GM23338 (cell line): ENCODE results near the gene GRN. TPM values are rescaled to one million over a fixed set of nuclear protein-coding genes. Genes with fewer than 3 reads are reported as not detected.

Source experiments
- ATAC-seq: fragments of 200-7000 bp; cut with Tn5 transposase; 3 replicates; pipeline ENCODE4 v1.9.1; 2020
- DNase-seq: peaks from one replicate; pipeline ENCODE4 v3.0.0-alpha.2; 2015; ENCODE audit warnings: low spot score
- H2AFZ ChIP-seq: fragments of 200-600 bp; sonication (generic); 2 replicates; pipeline ENCODE4 v1.8.0; 2016; ENCODE audit warnings: antibody characterized with exemption, mild to moderate bottlenecking, moderate library complexity
- H3F3A ChIP-seq: fragments of 200-600 bp; sonication (generic); replicated peaks from 2 replicates; pipeline ENCODE4 v1.8.0; 2017; ENCODE audit warnings: antibody characterized with exemption, mixed run types, low read depth
- H3K27ac ChIP-seq: fragments of 200-600 bp; sonication (generic); 2 replicates; pipeline ENCODE4 v1.6.1; 2016; ENCODE audit warnings: low read depth
- H3K27me3 ChIP-seq: fragments of 200-600 bp; sonication (generic); 2 replicates; pipeline ENCODE4 v1.8.0; 2016; ENCODE audit warnings: mild to moderate bottlenecking, mixed run types, moderate library complexity; ENCODE audit not compliant: insufficient read depth
- H3K36me3 ChIP-seq: fragments of 200-600 bp; sonication (generic); 2 replicates; pipeline ENCODE4 v1.8.0; 2016; ENCODE audit warnings: mild to moderate bottlenecking; ENCODE audit not compliant: insufficient read depth
- H3K4me1 ChIP-seq: fragments of 200-600 bp; sonication (generic); 2 replicates; pipeline ENCODE4 v1.8.0; 2016; ENCODE audit warnings: mild to moderate bottlenecking, moderate library complexity; ENCODE audit not compliant: insufficient read depth
- H3K4me2 ChIP-seq: fragments of 200-600 bp; sonication (generic); 2 replicates; pipeline ENCODE4 v1.7.1; 2017; ENCODE audit warnings: mixed run types
- H3K4me3 ChIP-seq: fragments of 200-600 bp; sonication (generic); 2 replicates; pipeline ENCODE4 v1.6.1; 2016; ENCODE audit warnings: mixed run types
- H3K79me2 ChIP-seq: fragments of 200-600 bp; sonication (generic); replicated peaks from 2 replicates; pipeline ENCODE4 v1.8.0; 2017; ENCODE audit warnings: mild to moderate bottlenecking; ENCODE audit not compliant: insufficient read depth
- H3K9me2 ChIP-seq: fragments of 200-600 bp; sonication (generic); 2 replicates; pipeline ENCODE4 v1.8.0; 2017; ENCODE audit not compliant: insufficient read depth
- H4K20me1 ChIP-seq: fragments of 200-600 bp; sonication (generic); replicated peaks from 2 replicates; pipeline ENCODE4 v1.8.0; 2017; ENCODE audit warnings: mild to moderate bottlenecking; ENCODE audit not compliant: insufficient read depth
- H3K27ac Mint-ChIP-seq: 2 replicates; pipeline ENCODE4 v1.8.0; 2020; ENCODE audit warnings: inconsistent platforms, mild to moderate bottlenecking, moderate library complexity, mixed read lengths
- H3K27me3 Mint-ChIP-seq: 3 replicates; pipeline ENCODE4 v1.8.0; 2022; ENCODE audit warnings: low read depth, mild to moderate bottlenecking, moderate library complexity, mixed read lengths, inconsistent platforms; ENCODE audit not compliant: insufficient read depth, poor library complexity
- H3K36me3 Mint-ChIP-seq: 3 replicates; pipeline ENCODE4 v1.8.0; 2021; ENCODE audit warnings: low read depth, mild to moderate bottlenecking, inconsistent platforms, moderate library complexity, mixed read lengths
- H3K4me1 Mint-ChIP-seq: 3 replicates; pipeline ENCODE4 v1.8.0; 2020; ENCODE audit warnings: mild to moderate bottlenecking, inconsistent platforms, mixed read lengths
- H3K4me3 Mint-ChIP-seq: 3 replicates; pipeline ENCODE4 v1.8.0; 2021; ENCODE audit warnings: moderate library complexity, mild to moderate bottlenecking, inconsistent platforms, mixed read lengths
- H3K9me3 Mint-ChIP-seq: 3 replicates; pipeline ENCODE4 v1.8.0; 2020; ENCODE audit warnings: moderate library complexity, mild to moderate bottlenecking, inconsistent platforms, mixed read lengths
- CREB1 ChIP-seq: fragments of 250-450 bp; sonication (Bioruptor Pico); IDR thresholded peaks from 2 replicates; pipeline ENCODE4 v1.5.0; 2020; ENCODE audit warnings: low read depth, mild to moderate bottlenecking, moderate library complexity
- ETS1 ChIP-seq: IDR thresholded peaks from 2 replicates; pipeline ENCODE4 v1.6.1; 2016; ENCODE audit warnings: antibody characterized with exemption
- EZH2 ChIP-seq: fragments of 200-600 bp; sonication (generic); IDR thresholded peaks from one replicate; pipeline ENCODE4 v1.8.0; 2017; ENCODE audit warnings: antibody characterized with exemption, mild to moderate bottlenecking, low read depth; ENCODE audit not compliant: unreplicated experiment
- NANOG ChIP-seq: IDR thresholded peaks from 2 replicates; pipeline ENCODE4 v1.6.1; 2016; ENCODE audit warnings: antibody characterized with exemption, borderline replicate concordance
- STAT1 ChIP-seq: IDR thresholded peaks from one replicate; pipeline ENCODE4 v1.6.1; 2016; ENCODE audit warnings: antibody characterized with exemption; ENCODE audit not compliant: unreplicated experiment
- ZNF114 ChIP-seq: fragments of 250-450 bp; sonication (Bioruptor Pico); IDR thresholded peaks from 2 replicates; pipeline ENCODE4 v1.5.0; 2020; ENCODE audit warnings: mild to moderate bottlenecking, moderate library complexity
- ZNF462 ChIP-seq: fragments of 250-450 bp; sonication (Bioruptor Pico); IDR thresholded peaks from 2 replicates; pipeline ENCODE4 v1.5.0; 2020; ENCODE audit warnings: mild to moderate bottlenecking, moderate library complexity
- polyA plus RNA-seq: library from polyadenylated mRNA; unstranded; fragments of >200 nt; fragmentation: Nextera tagmentation; extraction: Ambion mirVana; gene quantifications from 2 replicates; pipeline ENCODE4 v1.2.1, GENCODE V29; 2016
- total RNA-seq: library from RNA; depleted of rRNA; stranded (reverse); fragments of >200 nt; shearing (Covaris generic); gene quantifications from 2 replicates; pipeline ENCODE4 v1.2.3, GENCODE V29; 2014

The GRN gene
- total and polyA plus RNA-seq, 2 experiments from 2014 or later, result 101 to 216 TPM

GRCh38 chr17:44359006-44359405, 13.9 kb downstream of the GRN start (continued):
- no peak for TF ChIP-seq ZNF462 (CRISPR knock-in tag)
- TF ChIP-seq CREB1 (CRISPR knock-in tag), result no peak

- ATAC-seq (no peak), DNase-seq (no peak)
- peaks cover 4% of the 10 kb centered on the region; the same call in 2 of the 3 replicates for H3K36me3 Mint-ChIP-seq
- peaks cover 22% of the 10 kb centered on the region for H3K27me3 Mint-ChIP-seq
- Histone ChIP-seq H3K4me1 (peaks cover 26% of the 10 kb centered on the region), H4K20me1 (peaks cover 19% of the 10 kb centered on the region), H3K4me2 (no peak overlapping the region), H2AFZ (no peak overlapping the region), H3K79me2 (no peaks in the 10 kb centered on the region), H3K27ac (no peak overlapping the region), H3F3A (0 out of 2 replicates have a peak, but pooled peaks cover 13% of the 10 kb centered on the region), H3K9me2 (no peaks in the 10 kb centered on the region), H3K4me3 (no peak overlapping the region), H3K36me3 (no peaks in the 10 kb centered on the region), H3K27me3 (peaks cover 7% of the 10 kb centered on the region; the same call in 1 of the 2 replicates)
- H3K27ac Mint-ChIP-seq, result no peak overlapping the region
- H3K9me3 Mint-ChIP-seq, result peaks cover 2% of the 10 kb centered on the region; the same call in 1 of the 3 replicates
- no peak overlapping the region; the same call in 2 of the 3 replicates for H3K4me3 Mint-ChIP-seq
- H3K4me1 Mint-ChIP-seq, result peaks cover 36% of the 10 kb centered on the region
- TF ChIP-seq STAT1 (no peak), EZH2 (no peak), ZNF114 (CRISPR knock-in tag) (no peak), NANOG (no peak), ETS1 (no peak)
Measured at GRCh38 chr17:44359458-44360143, 14.5 kb downstream of the GRN start.
